Testis (tissue), 2 donors: ENCODE data around the gene ACACA.

Experiments
- POLR2A ChIP-seq: fragments of 450-650 bp; IDR thresholded peaks from one replicate; pipeline ENCODE4 v1.6.1; 2017; ENCODE audit warnings: antibody characterized with exemption, mild to moderate bottlenecking, moderate library complexity
- TF ChIP-seq, protein P1 (sequence below), 3 experiments: fragments of 450-650 bp in 2 of 3; fragments of 200-600 bp in 1 of 3; sonication (generic) in 1 of 3; IDR thresholded peaks; one replicate each; pipeline ENCODE4 v1.5.1; 2016 to 2019; ENCODE audit warnings: antibody characterized with exemption in 3 of 3, mild to moderate bottlenecking in 2 of 3, moderate library complexity in 1 of 3

- TF ChIP-seq, protein P1, sequence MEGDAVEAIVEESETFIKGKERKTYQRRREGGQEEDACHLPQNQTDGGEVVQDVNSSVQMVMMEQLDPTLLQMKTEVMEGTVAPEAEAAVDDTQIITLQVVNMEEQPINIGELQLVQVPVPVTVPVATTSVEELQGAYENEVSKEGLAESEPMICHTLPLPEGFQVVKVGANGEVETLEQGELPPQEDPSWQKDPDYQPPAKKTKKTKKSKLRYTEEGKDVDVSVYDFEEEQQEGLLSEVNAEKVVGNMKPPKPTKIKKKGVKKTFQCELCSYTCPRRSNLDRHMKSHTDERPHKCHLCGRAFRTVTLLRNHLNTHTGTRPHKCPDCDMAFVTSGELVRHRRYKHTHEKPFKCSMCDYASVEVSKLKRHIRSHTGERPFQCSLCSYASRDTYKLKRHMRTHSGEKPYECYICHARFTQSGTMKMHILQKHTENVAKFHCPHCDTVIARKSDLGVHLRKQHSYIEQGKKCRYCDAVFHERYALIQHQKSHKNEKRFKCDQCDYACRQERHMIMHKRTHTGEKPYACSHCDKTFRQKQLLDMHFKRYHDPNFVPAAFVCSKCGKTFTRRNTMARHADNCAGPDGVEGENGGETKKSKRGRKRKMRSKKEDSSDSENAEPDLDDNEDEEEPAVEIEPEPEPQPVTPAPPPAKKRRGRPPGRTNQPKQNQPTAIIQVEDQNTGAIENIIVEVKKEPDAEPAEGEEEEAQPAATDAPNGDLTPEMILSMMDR (IDR thresholded peaks at IDR 0.05): no peak
- no peak for TF ChIP-seq POLR2A
Observed at GRCh38 chr17:37054894-37055293, 351.7 kb downstream of the ACACA start.
